Pons (tissue), 1 donor: ENCODE measurements around the gene CAPN2.
"Not testable (repeated sequence)": the region's sequence is repeated elsewhere in the genome, so short reads cannot be mapped to it uniquely, and the experiment has no call there.

Source experiments
- DNase-seq: peaks from one replicate; pipeline ENCODE4 v3.0.0-alpha.2; 2016; ENCODE audit warnings: low spot score

The CAPN2 gene

GRCh38 chr1:223792046-223792445 is 79.7 kb downstream of the CAPN2 start:
- no peak for DNase-seq

GRCh38 chr1:223793716-223794115 is 81.4 kb downstream of the CAPN2 start:
- DNase-seq = no peak

- no peak for DNase-seq
Measured at GRCh38 chr1:223794136-223794880, 82.0 kb downstream of the CAPN2 start.

GRCh38 chr1:223796210-223796609 is 83.9 kb downstream of the CAPN2 start:
- DNase-seq = peak; percentile 52

DNA sequence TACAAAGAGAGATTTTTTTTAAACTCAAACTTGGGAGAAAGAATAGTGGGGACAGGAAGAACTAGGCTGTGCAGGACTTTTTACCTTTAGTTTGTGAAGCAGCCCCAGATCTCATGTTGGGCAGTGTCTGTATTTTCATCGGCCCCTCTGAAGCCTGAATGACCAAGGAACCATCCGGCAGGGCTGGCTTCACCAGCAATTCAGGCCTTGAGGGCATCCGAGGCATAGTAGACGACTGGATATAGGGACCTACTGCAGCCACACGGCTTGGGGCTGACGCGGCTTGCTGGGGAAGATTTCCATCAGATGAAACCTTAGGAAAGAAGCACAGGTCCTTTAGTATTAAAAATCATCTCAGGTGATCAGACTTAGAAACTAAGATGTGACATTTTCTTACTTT is 89.7 kb downstream of the CAPN2 start:
- peak; percentile 70 for DNase-seq

- peak; percentile 97 for DNase-seq
Measured at GRCh38 chr1:223802602-223803001, 90.3 kb downstream of the CAPN2 start.

DNA sequence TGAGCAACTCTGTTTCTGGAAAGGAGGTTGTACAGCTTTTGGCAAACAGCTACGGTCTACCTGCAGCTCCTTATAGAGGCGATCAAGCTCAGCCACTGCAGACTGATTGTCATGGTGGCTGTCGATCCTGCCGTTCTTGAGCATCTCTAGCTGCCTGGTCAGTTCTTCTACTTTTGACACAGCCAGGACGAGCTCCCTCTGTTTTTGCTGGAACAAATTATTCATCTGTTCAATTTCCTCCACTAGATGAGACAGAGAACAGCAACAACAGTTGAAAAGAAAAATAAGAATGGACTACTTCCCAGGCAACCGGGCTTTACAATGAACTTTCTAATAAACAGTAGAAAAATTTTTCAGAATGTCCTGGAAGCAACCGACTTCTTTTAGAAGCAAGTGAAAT is 90.9 kb downstream of the CAPN2 start:
- peak; percentile 63 for DNase-seq

- not testable (repeated sequence) for DNase-seq
Measured at GRCh38 chr1:223809905-223810304, 97.6 kb downstream of the CAPN2 start.

GRCh38 chr1:223810586-223810985 is 98.2 kb downstream of the CAPN2 start:
- DNase-seq = no peak

DNA sequence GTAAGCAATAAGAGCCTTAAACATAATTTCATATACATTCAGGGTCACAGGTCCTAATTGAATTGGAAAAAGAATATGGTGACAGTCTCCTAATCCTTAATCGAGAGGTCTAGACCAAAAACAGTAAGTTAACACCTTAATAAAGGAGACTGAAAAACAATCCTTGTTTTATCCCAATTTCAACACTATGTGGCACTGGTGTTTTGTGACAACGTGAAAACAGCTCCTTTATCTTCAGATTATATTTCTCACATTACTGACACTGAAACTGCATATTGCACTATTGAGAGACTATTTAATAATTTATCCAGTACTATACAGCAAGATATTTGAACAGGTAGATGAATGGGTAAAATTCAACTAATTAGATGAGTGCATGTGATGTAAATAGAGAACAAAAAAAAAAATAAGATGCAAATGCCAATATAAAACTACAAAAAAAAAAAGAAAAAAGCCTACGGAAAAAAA is 99.3 kb downstream of the CAPN2 start:
- peak; percentile 79 for DNase-seq

- no peak for DNase-seq
Measured at GRCh38 chr1:223813645-223814044, 101.3 kb downstream of the CAPN2 start.

- DNase-seq = no peak
Measured at GRCh38 chr1:223815020-223815853, 102.9 kb downstream of the CAPN2 start.

DNA sequence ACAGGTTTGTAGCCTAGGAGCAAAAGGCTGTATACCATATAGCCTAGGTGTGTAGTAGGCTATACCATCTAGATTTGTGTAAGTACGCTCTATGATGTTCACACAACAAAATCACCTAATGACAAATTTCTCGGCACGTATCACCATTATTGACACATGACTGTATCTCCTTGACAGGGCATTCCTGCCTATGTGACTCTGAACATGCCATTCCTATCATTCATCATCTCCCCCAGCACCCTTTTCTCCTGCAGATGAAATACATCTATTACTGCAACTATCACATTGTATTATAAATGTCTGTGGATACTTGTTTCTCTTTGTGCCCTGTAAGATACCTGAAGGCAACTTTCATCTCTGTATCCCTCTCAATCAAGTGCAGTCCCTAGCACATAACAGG is 103.5 kb downstream of the CAPN2 start:
- no peak for DNase-seq

DNA sequence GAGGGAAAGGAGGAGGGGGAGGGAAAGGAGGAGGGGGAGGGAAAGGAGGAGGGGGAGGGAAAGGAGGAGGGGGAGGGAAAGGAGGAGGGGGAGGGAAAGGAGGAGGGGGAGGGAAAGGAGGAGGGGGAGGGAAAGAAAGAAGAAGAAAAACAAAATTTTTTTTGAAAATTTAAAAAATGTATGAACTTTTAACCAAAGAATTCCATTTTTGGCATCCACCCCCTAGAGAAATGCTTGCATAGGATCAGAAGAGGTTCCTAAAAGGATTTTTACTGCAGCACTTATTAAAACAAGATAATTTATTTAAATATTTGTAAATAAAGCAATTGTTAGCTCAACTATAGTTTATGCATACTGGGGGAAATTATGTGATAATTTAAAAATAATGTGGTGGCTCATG is 104.9 kb downstream of the CAPN2 start:
- DNase-seq = not testable (repeated sequence)

DNA sequence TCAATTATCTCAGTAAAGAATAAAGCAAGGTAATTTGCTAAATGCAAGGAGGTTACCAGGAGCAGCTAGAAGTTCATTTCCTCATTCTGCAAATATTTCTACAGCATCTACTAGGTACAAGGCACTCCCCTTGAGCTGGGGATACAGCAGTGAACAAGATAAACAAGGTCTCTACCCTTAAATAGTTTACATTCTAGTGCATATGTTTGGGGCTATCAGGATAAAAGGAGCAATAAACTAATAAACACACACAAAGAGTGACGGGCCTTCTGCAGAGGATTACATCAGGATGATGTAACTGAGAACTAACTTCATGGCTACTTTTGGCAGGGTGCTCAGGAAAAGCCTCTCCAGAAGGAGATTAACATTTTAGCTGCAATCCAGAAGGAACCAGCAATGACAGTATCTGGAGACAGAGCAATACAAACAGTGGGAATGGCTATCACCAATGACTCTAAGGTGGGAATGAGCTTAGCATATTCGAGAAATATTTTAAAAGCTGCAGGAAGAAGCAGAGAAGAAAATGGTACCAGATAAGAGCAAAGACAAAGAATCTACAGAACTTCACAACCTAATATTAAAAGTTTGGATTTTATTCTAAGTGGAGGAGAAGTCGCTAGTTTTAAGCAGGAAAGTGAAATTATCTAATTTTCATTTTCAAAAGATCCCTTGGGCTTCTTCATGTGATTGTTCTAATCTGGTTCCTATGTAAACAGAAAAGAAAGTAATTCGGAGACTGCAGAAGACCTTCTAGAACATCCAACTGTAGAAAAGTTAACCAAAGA is 107.6 kb downstream of the CAPN2 start:
- no peak for DNase-seq

DNA sequence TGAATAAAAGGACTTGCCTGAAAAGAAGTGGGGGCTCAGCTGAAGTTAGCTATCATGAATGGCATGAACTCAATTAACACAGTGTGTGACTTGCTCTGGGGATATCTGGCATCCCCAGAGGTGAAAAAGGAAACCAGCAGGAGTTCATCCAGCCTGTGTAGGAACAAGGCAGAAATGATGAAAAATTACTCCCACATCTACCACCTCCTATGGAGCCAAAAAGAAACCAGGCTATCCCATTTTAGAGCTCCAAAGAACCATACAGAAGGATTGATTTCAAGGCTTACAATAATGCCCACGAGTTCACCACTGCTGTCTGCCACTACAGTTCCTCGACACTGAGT is 108.1 kb downstream of the CAPN2 start:
- no peak for DNase-seq

GRCh38 chr1:223820971-223821370 is 108.6 kb downstream of the CAPN2 start:
- no peak for DNase-seq

DNA sequence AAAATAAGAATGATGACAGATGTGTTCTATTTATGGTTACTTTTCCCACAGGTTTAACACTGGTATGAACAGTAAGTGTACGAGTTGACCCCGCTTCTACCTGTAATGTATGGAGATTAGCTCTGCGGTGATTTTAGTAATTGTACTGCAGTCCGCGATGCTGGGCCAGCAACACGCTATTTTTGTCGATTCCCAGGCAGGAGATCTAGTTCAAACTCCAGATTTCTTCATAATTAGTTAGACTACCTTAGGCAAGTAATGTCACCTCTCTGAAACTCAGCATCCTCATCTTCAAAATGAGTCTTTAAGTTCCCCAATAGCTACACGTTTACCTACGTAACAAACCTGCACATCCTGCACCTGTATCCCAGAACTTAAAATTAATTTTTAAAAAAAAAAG is 111.9 kb downstream of the CAPN2 start:
- DNase-seq = no peak

GRCh38 chr1:223824712-223825111 is 112.4 kb downstream of the CAPN2 start:
- no peak for DNase-seq
